Measurements from ENCODE around the gene AUTS2. TPM values are rescaled to one million over a fixed set of nuclear protein-coding genes. Genes with fewer than 3 reads are reported as not detected.

Gene AUTS2
- total and polyA plus RNA-seq, 9 of the 15 experiments (the other 6 are each of a cell fraction or from before 2014, with no cell fraction given), result 0.58 TPM; not detected in 8

DNA sequence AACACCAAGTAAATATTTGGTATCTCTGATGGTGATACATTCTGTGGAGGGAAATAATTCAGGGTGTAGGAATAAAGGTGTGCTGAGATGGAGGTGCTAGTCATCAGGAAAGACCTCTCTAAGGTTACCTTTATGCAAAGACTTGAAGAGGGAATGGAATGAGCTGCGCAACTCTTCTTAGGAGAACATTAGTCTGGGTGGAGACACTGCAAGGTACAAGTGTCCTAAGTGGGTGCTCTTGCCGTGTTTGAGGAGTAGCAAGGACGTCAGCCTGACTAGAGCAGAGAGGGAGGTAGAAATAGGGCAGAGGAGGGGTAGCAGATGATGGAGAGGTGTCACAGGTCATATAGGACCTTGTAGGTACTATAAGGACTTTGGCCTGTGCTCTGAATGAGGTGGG is 148.1 kb downstream of the AUTS2 start:
- H3K4me3 ChIP-seq, result no peak overlapping the region
- in situ Hi-C loops (cut with MboI) (no loop called here), intact Hi-C loops (cut with micrococcal nuclease) (loop anchor here (10.0 kb wide), 1 partner anchor 58 kb away; no protein-coding TSS in a partner anchor)
- no peak overlapping the region for H3K4me2 ChIP-seq (ENCODE audit: insufficient read depth, low read length)
- no peaks in the 10 kb centered on the region for H4K20me1 ChIP-seq (replicated peaks; ENCODE audit: control insufficient read depth, insufficient read depth, low read length)
- no peak for FAIRE-seq
- no peaks in the 10 kb centered on the region for H3K9me3 ChIP-seq (replicated peaks; ENCODE audit: control insufficient read depth, insufficient read depth, low read depth, low read length)
- no TSS peak for BruUV-seq (replicated peaks)
- no peaks in the 10 kb centered on the region for H3K79me2 ChIP-seq (ENCODE audit: control insufficient read depth, insufficient read depth, low read length)
- CTCF ChIA-PET (ENCODE audit: low intra/inter-chr PET ratio), result no interaction called here
- no peak for ATAC-seq
- 0% methylated on average over 3 of the region's 3 CpGs for WGBS (ENCODE audit: insufficient coverage, low coverage, missing lambda C conversion rate)
- no peak for TF ChIP-seq HNRNPK (IDR thresholded peaks at IDR 0.05; ENCODE audit: low read depth, low read length, poor library complexity, severe bottlenecking)
- no peak for TF ChIP-seq IRF2 (CRISPR knock-in tag; IDR thresholded peaks at IDR 0.05)
- TF ChIP-seq, protein P1, sequence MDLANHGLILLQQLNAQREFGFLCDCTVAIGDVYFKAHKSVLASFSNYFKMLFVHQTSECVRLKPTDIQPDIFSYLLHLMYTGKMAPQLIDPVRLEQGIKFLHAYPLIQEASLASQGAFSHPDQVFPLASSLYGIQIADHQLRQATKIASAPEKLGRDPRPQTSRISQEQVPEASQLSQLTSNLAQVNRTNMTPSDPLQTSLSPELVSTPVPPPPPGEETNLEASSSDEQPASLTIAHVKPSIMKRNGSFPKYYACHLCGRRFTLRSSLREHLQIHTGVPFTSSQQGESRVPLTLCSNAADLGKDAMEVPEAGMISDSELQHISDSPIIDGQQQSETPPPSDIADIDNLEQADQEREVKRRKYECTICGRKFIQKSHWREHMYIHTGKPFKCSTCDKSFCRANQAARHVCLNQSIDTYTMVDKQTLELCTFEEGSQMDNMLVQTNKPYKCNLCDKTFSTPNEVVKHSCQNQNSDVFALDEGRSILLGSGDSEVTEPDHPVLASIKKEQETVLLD (IDR thresholded peaks at IDR 0.05), result no peak
- no peak for TF ChIP-seq HNRNPLL (IDR thresholded peaks at IDR 0.05; ENCODE audit: low read depth, low read length, poor library complexity, severe bottlenecking)
- TF ChIP-seq KAT7 (CRISPR knock-in tag; IDR thresholded peaks at IDR 0.05; ENCODE audit: borderline replicate concordance), result no peak
- TF ChIP-seq, protein P2, sequence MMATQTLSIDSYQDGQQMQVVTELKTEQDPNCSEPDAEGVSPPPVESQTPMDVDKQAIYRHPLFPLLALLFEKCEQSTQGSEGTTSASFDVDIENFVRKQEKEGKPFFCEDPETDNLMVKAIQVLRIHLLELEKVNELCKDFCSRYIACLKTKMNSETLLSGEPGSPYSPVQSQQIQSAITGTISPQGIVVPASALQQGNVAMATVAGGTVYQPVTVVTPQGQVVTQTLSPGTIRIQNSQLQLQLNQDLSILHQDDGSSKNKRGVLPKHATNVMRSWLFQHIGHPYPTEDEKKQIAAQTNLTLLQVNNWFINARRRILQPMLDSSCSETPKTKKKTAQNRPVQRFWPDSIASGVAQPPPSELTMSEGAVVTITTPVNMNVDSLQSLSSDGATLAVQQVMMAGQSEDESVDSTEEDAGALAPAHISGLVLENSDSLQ (IDR thresholded peaks at IDR 0.05), result no peak
- TF ChIP-seq MXD1 (CRISPR knock-in tag; IDR thresholded peaks at IDR 0.05; ENCODE audit: borderline replicate concordance, poor library complexity, severe bottlenecking), result no peak
- no peak for TF ChIP-seq ELK1 (CRISPR knock-in tag; IDR thresholded peaks at IDR 0.05)
- TF ChIP-seq ZNF512 (tag; IDR thresholded peaks at IDR 0.05), result no peak
- no peak for TF ChIP-seq SETDB1 (IDR thresholded peaks at IDR 0.05; ENCODE audit: low read length)
- TF ChIP-seq ARNT (IDR thresholded peaks at IDR 0.05), result no peak
- TF ChIP-seq IRF9 (tag; IDR thresholded peaks at IDR 0.05), result no peak
- TF ChIP-seq STAT5B (CRISPR knock-in tag; IDR thresholded peaks at IDR 0.05), result no peak
- no peaks in the 10 kb centered on the region for H3K36me3 ChIP-seq (ENCODE audit: control insufficient read depth, insufficient read depth, low read length)
- POLR2A ChIA-PET, result no interaction called here
- no peak overlapping the region for H2AFZ ChIP-seq (ENCODE audit: low read depth, low read length)
- H3K27ac ChIP-seq (ENCODE audit: extremely low read depth, low read depth, low read length), result no peak overlapping the region
- peaks cover 0 to 2% of the 10 kb centered on the region in 2 experiments; a peak in 1 of 5 replicates for H3K27me3 ChIP-seq (ENCODE audit: control insufficient read depth in 2 of 2, insufficient read depth in 2 of 2, low read length in 2 of 2)
- no peaks in the 10 kb centered on the region for H3K4me1 ChIP-seq (replicated peaks in 1 of 2; ENCODE audit: control insufficient read depth in 2 of 2, insufficient read depth in 2 of 2, low read length in 2 of 2)
- H3K9ac ChIP-seq (ENCODE audit: insufficient read depth in 1 of 2, low read depth in 2 of 2, low read length in 2 of 2), result no peak overlapping the region
- H3K9me1 ChIP-seq (ENCODE audit: control insufficient read depth, insufficient read depth, low read length), result no peaks in the 10 kb centered on the region
- DNase-seq (ENCODE audit: extremely low read depth in 1 of 4, low spot score in 3 of 4), result no peak
